ENCODE data around the gene ZC3H18.

ZC3H18 gene

GRCh38 chr16:88536971-88537751, 33.0 kb upstream of the ZC3H18 start:
- Histone ChIP-seq H2AFZ (ENCODE audit: low read depth) (no peak overlapping the region), H3K79me2 (ENCODE audit: insufficient read depth, low read depth) (no peaks in the 10 kb centered on the region), H3K27me3 (ENCODE audit: insufficient read depth, low read depth) (peaks cover 37% of the 10 kb centered on the region), H3K4me2 (no peak overlapping the region), H3K4me3 (IDR thresholded peaks at IDR 0.05; ENCODE audit: insufficient read depth, low read depth, low read length) (no peak overlapping the region), H4K20me1 (ENCODE audit: insufficient read depth) (no peaks in the 10 kb centered on the region), H3K27ac (no peak overlapping the region), H3K9ac (no peak overlapping the region), H3K4me1 (ENCODE audit: low read depth, poor library complexity, severe bottlenecking) (no peaks in the 10 kb centered on the region), H3K36me3 (ENCODE audit: insufficient read depth) (no peaks in the 10 kb centered on the region)
- no peak for TF ChIP-seq CTCF (conservative IDR thresholded peaks at IDR 0.05; ENCODE audit: low read depth, low read length)

- Histone ChIP-seq H3K4me3 (IDR thresholded peaks at IDR 0.05; ENCODE audit: insufficient read depth, low read depth, low read length) (no peak overlapping the region), H3K9ac (no peak overlapping the region), H3K79me2 (ENCODE audit: insufficient read depth, low read depth) (no peaks in the 10 kb centered on the region), H3K27me3 (ENCODE audit: insufficient read depth, low read depth) (peaks cover 42% of the 10 kb centered on the region), H3K27ac (no peak overlapping the region), H3K4me2 (no peak overlapping the region), H2AFZ (ENCODE audit: low read depth) (no peak overlapping the region), H3K4me1 (ENCODE audit: low read depth, poor library complexity, severe bottlenecking) (no peaks in the 10 kb centered on the region), H3K36me3 (ENCODE audit: insufficient read depth) (no peaks in the 10 kb centered on the region), H4K20me1 (ENCODE audit: insufficient read depth) (no peaks in the 10 kb centered on the region)
- TF ChIP-seq CTCF (conservative IDR thresholded peaks at IDR 0.05; ENCODE audit: low read depth, low read length), result no peak
Observed at GRCh38 chr16:88537859-88538258, 32.3 kb upstream of the ZC3H18 start.

GRCh38 chr16:88538366-88539060, 31.7 kb upstream of the ZC3H18 start:
- Histone ChIP-seq H3K9ac (no peak overlapping the region), H3K4me1 (ENCODE audit: low read depth, poor library complexity, severe bottlenecking) (no peaks in the 10 kb centered on the region), H3K36me3 (ENCODE audit: insufficient read depth) (no peaks in the 10 kb centered on the region), H4K20me1 (ENCODE audit: insufficient read depth) (no peaks in the 10 kb centered on the region), H2AFZ (ENCODE audit: low read depth) (no peak overlapping the region), H3K4me3 (IDR thresholded peaks at IDR 0.05; ENCODE audit: insufficient read depth, low read depth, low read length) (no peak overlapping the region), H3K79me2 (ENCODE audit: insufficient read depth, low read depth) (no peaks in the 10 kb centered on the region), H3K27me3 (ENCODE audit: insufficient read depth, low read depth) (peaks cover 47% of the 10 kb centered on the region), H3K4me2 (no peak overlapping the region), H3K27ac (no peak overlapping the region)
- no peak for TF ChIP-seq CTCF (conservative IDR thresholded peaks at IDR 0.05; ENCODE audit: low read depth, low read length)

- no peak overlapping the region for H3K4me2 ChIP-seq
- H3K36me3 ChIP-seq (ENCODE audit: insufficient read depth), result no peaks in the 10 kb centered on the region
- H3K27me3 ChIP-seq (ENCODE audit: insufficient read depth, low read depth), result peaks cover 54% of the 10 kb centered on the region
- H3K4me1 ChIP-seq (ENCODE audit: low read depth, poor library complexity, severe bottlenecking), result no peaks in the 10 kb centered on the region
- no peaks in the 10 kb centered on the region for H4K20me1 ChIP-seq (ENCODE audit: insufficient read depth)
- TF ChIP-seq CTCF (conservative IDR thresholded peaks at IDR 0.05; ENCODE audit: low read depth, low read length), result no peak
- no peak overlapping the region for H3K4me3 ChIP-seq (IDR thresholded peaks at IDR 0.05; ENCODE audit: insufficient read depth, low read depth, low read length)
- no peak overlapping the region for H3K9ac ChIP-seq
- no peaks in the 10 kb centered on the region for H3K79me2 ChIP-seq (ENCODE audit: insufficient read depth, low read depth)
- no peak overlapping the region for H3K27ac ChIP-seq
- H2AFZ ChIP-seq (ENCODE audit: low read depth), result no peak overlapping the region
Observed at GRCh38 chr16:88539261-88539651, 30.9 kb upstream of the ZC3H18 start.

Data from KMS-11 (cell line).